ENCODE data around the gene CARD9. TPM values are rescaled to one million over a fixed set of nuclear protein-coding genes. Genes with fewer than 3 reads are reported as not detected.

Gene CARD9
- total RNA-seq, 1 donor from 2014 or later = 15.0 TPM

GRCh38 chr9:136314944-136315343, 58.5 kb downstream of the CARD9 start:
- Histone ChIP-seq H3K27me3 (ENCODE audit: low read depth) (peaks cover 17% of the 10 kb centered on the region), H3K4me1 (no peaks in the 10 kb centered on the region), H3K4me3 (no peak overlapping the region), H3K36me3 (no peaks in the 10 kb centered on the region), H3K27ac (no peak overlapping the region), H3K9me3 (peaks cover 8% of the 10 kb centered on the region)
- DNase-seq (no peak), ATAC-seq (no peak)
- intact Hi-C loops (cut with DNase I) = no loop called here
- no peak for TF ChIP-seq CTCF (IDR thresholded peaks at IDR 0.05)

- ATAC-seq (no peak), DNase-seq (no peak)
- Histone ChIP-seq H3K9me3 (peaks cover 8% of the 10 kb centered on the region), H3K4me1 (no peaks in the 10 kb centered on the region), H3K27ac (no peak overlapping the region), H3K36me3 (no peaks in the 10 kb centered on the region), H3K27me3 (ENCODE audit: low read depth) (peaks cover 17% of the 10 kb centered on the region), H3K4me3 (no peak overlapping the region)
- TF ChIP-seq CTCF (IDR thresholded peaks at IDR 0.05) = no peak
- intact Hi-C loops (cut with DNase I) = no loop called here
Observed at GRCh38 chr9:136314056-136314416, 59.4 kb downstream of the CARD9 start.

Other genes with a start within 250 kb of the CARD9 start
- gene LHX3, start 168.5 kb downstream of the CARD9 start, total RNA-seq = not detected
- gene QSOX2, start 127.9 kb downstream of the CARD9 start, total RNA-seq = 10.5 TPM
- gene CCDC187, start 69.6 kb downstream of the CARD9 start, total RNA-seq = 6.6 TPM
- 19.2 TPM for gene GPSM1, start 46.1 kb downstream of the CARD9 start, total RNA-seq
- gene DNLZ, start 9.9 kb downstream of the CARD9 start, total RNA-seq = 12.9 TPM
- 7.4 TPM for gene SNAPC4, start 26.5 kb upstream of the CARD9 start, total RNA-seq
- 34.3 TPM for gene ENTR1, start 36.9 kb upstream of the CARD9 start, total RNA-seq
- gene PMPCA, start 37.0 kb upstream of the CARD9 start, total RNA-seq = 43.2 TPM
- gene INPP5E, start 66.2 kb upstream of the CARD9 start, total RNA-seq = 13.8 TPM
- gene SEC16A, start 109.4 kb upstream of the CARD9 start, total RNA-seq = 66.5 TPM
- gene NOTCH1, start 172.4 kb upstream of the CARD9 start, total RNA-seq = 91.4 TPM